Calu3 (cell line): ENCODE measurements around the gene CDKAL1. TPM values are rescaled to one million over a fixed set of nuclear protein-coding genes. Genes with fewer than 3 reads are reported as not detected.

Source experiments
- BruUV-seq: library from RNA; stranded (reverse); fragments of 400-500 nt; replicated peaks from 2 replicates; lab custom pipeline; 2021; lab: Mats Ljungman, UMichigan
- CTCF ChIA-PET: fragments of 300-600 bp; sonication (Branson Sonifier 250); formaldehyde crosslinking; loops from one replicate; lab custom pipeline; 2022; ENCODE audit warnings: antibody characterized with exemption; lab: Charles Lee
- DNase-seq: peaks from one replicate; pipeline ENCODE4 v3.0.0; 2022
- H3K27ac Mint-ChIP-seq: one replicate; pipeline ENCODE4 v1.8.0; 2022; ENCODE audit warnings: mixed read lengths; ENCODE audit not compliant: unreplicated experiment
- H3K27me3 Mint-ChIP-seq: one replicate; pipeline ENCODE4 v1.8.0; 2022; ENCODE audit warnings: mixed read lengths; ENCODE audit not compliant: unreplicated experiment
- H3K36me3 Mint-ChIP-seq: one replicate; pipeline ENCODE4 v1.8.0; 2022; ENCODE audit warnings: mild to moderate bottlenecking, moderate library complexity, mixed read lengths; ENCODE audit not compliant: insufficient read depth, unreplicated experiment
- H3K4me1 Mint-ChIP-seq: one replicate; pipeline ENCODE4 v1.8.0; 2022; ENCODE audit warnings: mild to moderate bottlenecking, low read depth, mixed read lengths; ENCODE audit not compliant: unreplicated experiment
- H3K4me3 Mint-ChIP-seq: one replicate; pipeline ENCODE4 v1.8.0; 2022; ENCODE audit warnings: mild to moderate bottlenecking, low read depth, moderate library complexity, mixed read lengths; ENCODE audit not compliant: unreplicated experiment
- H3K9me3 Mint-ChIP-seq: one replicate; pipeline ENCODE4 v1.8.0; 2022; ENCODE audit warnings: low read depth, mixed read lengths; ENCODE audit not compliant: unreplicated experiment
- CTCF ChIP-seq: fragments of 200-600 bp; IDR thresholded peaks from one replicate; pipeline ENCODE4 v1.8.0; 2022; ENCODE audit warnings: antibody characterized with exemption; ENCODE audit not compliant: unreplicated experiment
- intact Hi-C: fragments of 100-400 bp; cut with micrococcal nuclease; formaldehyde crosslinking; loops from one replicate; pipeline ENCODE4 v1.10.0; 2022; ENCODE audit not compliant: unreplicated experiment
- total RNA-seq: library from RNA; stranded (reverse); gene quantifications from 2 replicates; pipeline ENCODE4 v1.2.3, GENCODE V29; 2022

The CDKAL1 gene
- total RNA-seq, 1 experiment from 2014 or later = 39.6 TPM

- Mint-ChIP-seq H3K27ac (no peak overlapping the region), H3K4me1 (no peaks in the 10 kb centered on the region), H3K4me3 (no peak overlapping the region), H3K9me3 (no peaks in the 10 kb centered on the region), H3K27me3 (no peaks in the 10 kb centered on the region), H3K36me3 (no peaks in the 10 kb centered on the region)
- CTCF ChIA-PET = no interaction called here
- intact Hi-C loops = no loop called here
- no peak for TF ChIP-seq CTCF
- no peak for DNase-seq
- no TSS peak for BruUV-seq
Observed at GRCh38 chr6:21186479-21187055, 652.3 kb downstream of the CDKAL1 start.

GRCh38 chr6:21187485-21187884 is 653.2 kb downstream of the CDKAL1 start:
- DNase-seq = no peak
- Mint-ChIP-seq H3K4me3 (no peak overlapping the region), H3K27me3 (no peaks in the 10 kb centered on the region), H3K4me1 (no peaks in the 10 kb centered on the region), H3K9me3 (no peaks in the 10 kb centered on the region), H3K36me3 (no peaks in the 10 kb centered on the region), H3K27ac (no peak overlapping the region)
- intact Hi-C loops = no loop called here
- no peak for TF ChIP-seq CTCF
- CTCF ChIA-PET = no interaction called here
- BruUV-seq = no TSS peak

- no peaks in the 10 kb centered on the region for H3K4me1 Mint-ChIP-seq
Observed at GRCh38 chr6:21188505-21189223, 654.4 kb downstream of the CDKAL1 start.

GRCh38 chr6:21189759-21190158 is 655.5 kb downstream of the CDKAL1 start:
- Mint-ChIP-seq H3K27me3 (no peaks in the 10 kb centered on the region), H3K4me1 (no peaks in the 10 kb centered on the region), H3K9me3 (no peaks in the 10 kb centered on the region), H3K36me3 (no peaks in the 10 kb centered on the region), H3K4me3 (no peak overlapping the region), H3K27ac (no peak overlapping the region)
- intact Hi-C loops = no loop called here
- no TSS peak for BruUV-seq
- no peak for TF ChIP-seq CTCF
- CTCF ChIA-PET = interaction anchor here (0.5 kb wide), 1 partner anchor 117 kb away, joined by 3 read pairs; no protein-coding TSS in a partner anchor
- DNase-seq = no peak

More at GRCh38 chr6:21188505-21189223, 654.4 kb downstream of the CDKAL1 start:
- H3K9me3 Mint-ChIP-seq = no peaks in the 10 kb centered on the region
- no peak overlapping the region for H3K4me3 Mint-ChIP-seq
- CTCF ChIA-PET = no interaction called here
- intact Hi-C loops = no loop called here
- no peak overlapping the region for H3K27ac Mint-ChIP-seq
- H3K36me3 Mint-ChIP-seq = no peaks in the 10 kb centered on the region
- DNase-seq = no peak
- TF ChIP-seq CTCF = no peak
- no peaks in the 10 kb centered on the region for H3K27me3 Mint-ChIP-seq
- no TSS peak for BruUV-seq
